Stimulated activated CD8-positive, alpha-beta memory T cell treated with anti-CD3 and anti-CD28 coated beads, Interleukin-12 subunit alpha, Interleukin-12 subunit beta, amount 100 ng/mL, for 4 hours (primary cell): ENCODE results near the gene CACNG4.

Experiments used
- DNase-seq: peaks from one replicate; pipeline ENCODE4 v3.0.0-alpha.2; 2020; ENCODE audit warnings: low read depth

The CACNG4 gene

GRCh38 chr17:67066717-67067116 is 102.2 kb downstream of the CACNG4 start:
- no peak for DNase-seq

- DNase-seq = no peak
Measured at GRCh38 chr17:67067571-67068482, 103.3 kb downstream of the CACNG4 start.

- DNase-seq = no peak
Measured at GRCh38 chr17:67068999-67069398, 104.5 kb downstream of the CACNG4 start.

GRCh38 chr17:67069603-67070136 is 105.2 kb downstream of the CACNG4 start:
- DNase-seq = no peak

DNA sequence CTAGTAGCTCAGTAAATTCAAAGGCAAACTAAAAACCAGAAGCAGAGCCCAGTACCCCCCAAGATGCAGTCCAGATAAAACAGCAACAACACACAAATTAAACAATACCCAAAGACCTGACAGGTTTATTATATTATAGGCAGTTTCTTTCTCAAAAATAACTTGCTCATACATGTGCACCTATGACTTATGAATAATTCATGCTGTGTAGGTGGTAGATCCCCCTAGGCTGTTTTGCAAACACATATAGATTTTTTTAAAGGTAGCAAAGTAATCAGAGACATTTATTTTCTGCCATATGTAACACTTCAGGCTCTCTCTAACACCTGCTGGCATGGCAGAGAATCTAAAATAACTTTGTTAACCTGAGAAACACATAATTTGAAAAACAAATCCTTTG is 107.1 kb downstream of the CACNG4 start:
- no peak for DNase-seq

- DNase-seq = no peak
Measured at GRCh38 chr17:67072885-67073284, 108.4 kb downstream of the CACNG4 start.

- DNase-seq = no peak
Measured at GRCh38 chr17:67074781-67075180, 110.3 kb downstream of the CACNG4 start.

DNA sequence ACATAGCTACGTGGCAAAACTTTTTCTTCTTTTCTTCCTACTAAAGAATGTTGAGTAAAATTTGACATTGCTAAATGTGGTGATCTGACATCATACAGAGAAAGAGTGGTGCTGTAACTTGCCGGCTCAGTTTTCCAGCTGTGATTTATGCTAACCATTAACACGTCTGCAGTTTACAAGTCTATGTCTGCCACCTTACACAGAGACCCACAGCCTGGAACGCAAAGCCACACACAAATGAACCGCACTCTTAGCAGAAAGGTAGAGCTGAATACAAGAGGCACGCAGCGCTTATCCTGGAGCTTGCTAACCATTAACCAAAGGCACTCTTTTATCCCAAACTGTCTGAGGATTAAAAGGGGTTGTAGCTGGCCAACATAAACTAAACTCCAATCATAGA is 111.8 kb downstream of the CACNG4 start:
- DNase-seq = no peak

- no peak for DNase-seq
Measured at GRCh38 chr17:67078292-67078691, 113.8 kb downstream of the CACNG4 start.

- no peak for DNase-seq
Measured at GRCh38 chr17:67079491-67079890, 115.0 kb downstream of the CACNG4 start.

DNA sequence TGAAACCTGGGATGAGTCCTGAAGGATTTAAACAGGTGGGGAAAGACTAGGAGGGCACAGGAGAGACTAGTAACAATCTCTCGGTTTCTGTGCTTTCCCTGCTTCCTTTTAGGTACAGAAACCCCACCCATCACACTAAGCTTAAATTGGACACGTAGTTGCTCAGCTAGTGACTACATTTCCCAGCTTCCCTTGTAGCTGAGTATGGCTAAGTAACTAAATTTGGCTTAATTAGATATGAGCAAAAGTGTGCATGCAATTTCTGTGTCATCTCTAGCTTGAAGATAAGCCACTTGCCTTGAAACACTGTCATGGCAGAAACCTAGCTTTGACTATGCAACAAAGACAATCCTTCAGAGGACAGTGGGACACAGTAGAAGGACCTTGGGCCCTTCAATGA is 116.3 kb downstream of the CACNG4 start:
- no peak for DNase-seq

DNA sequence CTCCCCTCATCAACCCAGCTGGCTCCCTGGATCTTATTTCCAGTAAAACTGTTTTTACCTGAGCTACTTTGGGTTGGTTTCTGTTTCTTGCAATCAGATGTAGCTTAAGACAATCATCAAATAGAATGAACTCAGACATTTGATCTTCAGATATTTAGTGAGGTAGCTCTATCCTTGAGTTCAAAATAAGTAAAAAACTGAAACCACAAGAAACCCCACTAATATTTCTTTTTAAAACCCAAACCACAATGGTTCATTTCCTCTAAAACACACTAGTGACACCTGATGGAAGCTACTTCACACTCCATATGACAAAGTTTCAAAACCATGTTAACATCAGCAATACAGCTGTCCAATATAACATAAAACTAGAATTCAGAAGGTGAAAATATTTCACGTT is 117.6 kb downstream of the CACNG4 start:
- DNase-seq = no peak
